Heart left ventricle (tissue), 16 donors: ENCODE data around the gene BTN3A1. TPM values are rescaled to one million over a fixed set of nuclear protein-coding genes. Genes with fewer than 3 reads are reported as not detected.

Experiments used
- ATAC-seq, 4 donors: fragments of 200-7000 bp; cut with Tn5 transposase; one replicate each; pipeline ENCODE4 v1.9.1; 2020 to 2022; ENCODE audit warnings: moderate library complexity in 4 of 4, mild to moderate bottlenecking in 3 of 4, moderate number of reproducible peaks in 1 of 4
- DNase-seq, 5 donors: peaks; one replicate each; pipeline ENCODE4 v3.0.0-alpha.2; 2020
- H3K27ac ChIP-seq, 12 donors: fragments of 200-600 bp; sonication (generic) in 4 of 12; one replicate each; pipeline versions ENCODE4 v1.5.0 to v1.8.0; 2016 to 2022; ENCODE audit warnings: mild to moderate bottlenecking in 2 of 12
- H3K27me3 ChIP-seq, 9 donors: fragments of 200-600 bp; sonication (generic) in 2 of 9; one replicate each; pipeline versions ENCODE4 v1.5.1 to v1.8.0; 2016 to 2022; ENCODE audit warnings: mild to moderate bottlenecking in 3 of 9
- H3K36me3 ChIP-seq, 9 donors: fragments of 200-600 bp; sonication (generic) in 2 of 9; one replicate each; pipeline versions ENCODE4 v1.5.0 to v1.8.0; 2018 to 2022; ENCODE audit warnings: mild to moderate bottlenecking in 2 of 9
- H3K4me1 ChIP-seq, 12 donors: fragments of 200-600 bp; sonication (generic) in 4 of 12; one replicate each; pipeline versions ENCODE4 v1.5.0 to v1.8.0; 2016 to 2022; ENCODE audit warnings: mild to moderate bottlenecking in 3 of 12
- H3K4me3 ChIP-seq, 12 donors: fragments of 200-600 bp; sonication (generic) in 4 of 12; one replicate each; pipeline versions ENCODE4 v1.5.0 to v1.8.0; 2017 to 2022; ENCODE audit warnings: mild to moderate bottlenecking in 9 of 12, moderate library complexity in 4 of 12
- H3K9me3 ChIP-seq, 12 donors: fragments of 200-600 bp; sonication (generic) in 4 of 12; one replicate each; pipeline versions ENCODE4 v1.5.0 to v1.8.0; 2016 to 2022; ENCODE audit warnings: mild to moderate bottlenecking in 1 of 12
- CTCF ChIP-seq, 12 donors: fragments of 200-600 bp; sonication (generic) in 4 of 12; IDR thresholded peaks; one replicate each; pipeline versions ENCODE4 v1.5.0 to v1.8.0; 2018 to 2022; ENCODE audit warnings: antibody characterized with exemption in 12 of 12, mild to moderate bottlenecking in 5 of 12
- POLR2A ChIP-seq, 2 donors: fragments of 450-650 bp; IDR thresholded peaks; one replicate each; pipeline ENCODE4 v1.6.1; 2017; ENCODE audit warnings: antibody characterized with exemption in 2 of 2, mild to moderate bottlenecking in 2 of 2, moderate library complexity in 2 of 2
- WGBS, 4 donors: extraction: QIAGEN DNeasy Blood & Tissue Kit in 2 of 4; methylation state at CpG; one replicate each; pipeline versions ENCODE4 v1.1.5 to v1.1.7; 2013 to 2018; 5-methylcytosine and 5-hydroxymethylcytosine counted together
- intact Hi-C, 10 donors: fragments of 100-400 bp; cut with DNase I; formaldehyde crosslinking; loops; one replicate each; pipeline versions ENCODE4 v1.11.1 to v1.14.2; 2022
- polyA plus RNA-seq, 2 donors: library from polyadenylated mRNA; stranded (reverse); fragments of 200-250 nt; gene quantifications; one replicate each; pipeline ENCODE4 v1.2.3, GENCODE V29; 2013
- total RNA-seq, 9 donors: library from RNA; depleted of rRNA in 2 of 9; stranded (reverse); fragments of >200 nt in 2 of 9; fragmentation: NEBNext Ultra II Directional in 3 of 9; extraction: Animal tissue kit (Norgen Biotek cat#: 25700) in 3 of 9; gene quantifications; one replicate each; pipeline versions ENCODE4 v1.1.0 to v1.2.4, GENCODE V29; 2016 to 2023
- donor health status: ischemic (EF 13 %, LVEDD 7.1; RV severe dilation, severe dysfunction).
- donor health status: healthy with polysubstance abuse.
- donor health status: DM: no; HTN: yes; CAD: no.
- donor health status: DM: no; HTN: no; CAD: no.
- donor health status: ischemic (EF 25% LVEDD 6.9; RV normal size, moderate dysfunction).
- donor health status: ischemic (EF 25% LVEDD 5.7; RV mildly dilated, moderate dysfunction).
- donor health status: healthy.
- donor health status: DM: yes; HTN: yes; CAD: no.
- donor health status: ischemic (EF 35%, LVEDD 5.7; RV mildly dilated, moderate dysfunction).
- donor health status: nonischemic (EF 11% LVEDD 7.7; RV severe dilation, severe dysfunction).
- donor health status: DM: yes; HTN: yes; CAD: no.
- donor health status: PGD.
- donor health status: ischemic (EF 29% LVEDD 5.4; RV normal size, mild dysfunction).
- donor health status: nonischemic (EF 23%, LVEDD 6.1; RV moderate dilation, normal function).

BTN3A1 gene
- total and polyA plus RNA-seq, 11 donors, result 3.1 to 47.6 (median 5.8) TPM

- Histone ChIP-seq H3K27me3 (no peaks in the 10 kb centered on the region), H3K27ac (no peak overlapping the region), H3K4me3 (no peak overlapping the region), H3K36me3 (peaks cover 0 to 5% (median 0%) of the 10 kb centered on the region in 9 donors), H3K4me1 (peaks cover 0 to 17% (median 5%) of the 10 kb centered on the region in 12 donors), H3K9me3 (peaks cover 0 to 12% (median 0%) of the 10 kb centered on the region in 12 donors)
- DNase-seq (no peak), ATAC-seq (no peak)
- intact Hi-C loops, result no loop called here
- TF ChIP-seq POLR2A (IDR thresholded peaks at IDR 0.05) (no peak), CTCF (IDR thresholded peaks at IDR 0.05) (no peak)
- 97 to 98% (median 98%) methylated on average over 4 of the region's 4 CpGs for WGBS, 4 donors
These were observed 33.9 kb downstream of the BTN3A1 start for GRCh38 chr6:26436018-26436417.

- Histone ChIP-seq H3K36me3 (no peaks in the 10 kb centered on the region), H3K4me3 (no peak overlapping the region), H3K9me3 (peaks cover 0 to 12% (median 0%) of the 10 kb centered on the region in 12 donors), H3K27me3 (no peaks in the 10 kb centered on the region), H3K4me1 (peaks cover 0 to 29% (median 10%) of the 10 kb centered on the region in 12 donors), H3K27ac (no peak overlapping the region)
- no peak for ATAC-seq
- TF ChIP-seq CTCF (IDR thresholded peaks at IDR 0.05) (no peak), POLR2A (IDR thresholded peaks at IDR 0.05) (no peak)
- intact Hi-C loops, result no loop called here
- no peak for DNase-seq
- 74 to 92% (median 86%) methylated on average over 1 of the region's 1 CpG for WGBS, 4 donors
These were observed 35.5 kb downstream of the BTN3A1 start for GRCh38 chr6:26437550-26437949.

- no peak for ATAC-seq
- H3K9me3 ChIP-seq, result peaks cover 0 to 12% (median 0%) of the 10 kb centered on the region in 12 donors
- TF ChIP-seq CTCF (IDR thresholded peaks at IDR 0.05), result no peak
- TF ChIP-seq POLR2A (IDR thresholded peaks at IDR 0.05), result no peak
- peaks cover 0 to 29% (median 10%) of the 10 kb centered on the region in 12 donors for H3K4me1 ChIP-seq
- WGBS, 4 donors, result 90 to 100% (median 99%) methylated on average over 1 of the region's 1 CpG
- intact Hi-C loops, result no loop called here
- H3K27ac ChIP-seq, result no peak overlapping the region
- DNase-seq, result no peak
- no peaks in the 10 kb centered on the region for H3K36me3 ChIP-seq
- H3K27me3 ChIP-seq, result no peaks in the 10 kb centered on the region
- no peak overlapping the region for H3K4me3 ChIP-seq
These were observed 35.9 kb downstream of the BTN3A1 start for GRCh38 chr6:26438000-26438399.

GRCh38 chr6:26439151-26440125 lies 37.4 kb downstream of the BTN3A1 start:
- 64 to 69% (median 68%) methylated on average over 7 of the region's 7 CpGs for WGBS, 4 donors

More at GRCh38 chr6:26439151-26440125, 37.4 kb downstream of the BTN3A1 start:
- peaks cover 0 to 31% (median 10%) of the 10 kb centered on the region in 12 donors for H3K4me1 ChIP-seq
- H3K27me3 ChIP-seq, result no peaks in the 10 kb centered on the region
- peaks cover 0 to 5% (median 0%) of the 10 kb centered on the region in 9 donors for H3K36me3 ChIP-seq
- H3K9me3 ChIP-seq, result peaks cover 0 to 2% (median 0%) of the 10 kb centered on the region in 12 donors
- DNase-seq, result no peak
- peak overlapping the region; percentile 67 to 94 (median 80) for H3K27ac ChIP-seq
- intact Hi-C loops, result no loop called here
- no peak for TF ChIP-seq POLR2A (IDR thresholded peaks at IDR 0.05)
- no peak for TF ChIP-seq CTCF (IDR thresholded peaks at IDR 0.05)
- no peak for ATAC-seq
- H3K4me3 ChIP-seq, result peak overlapping the region; percentile 22 to 73 (median 62)
